Stomach (tissue), 4 donors: ENCODE measurements around the gene NIPAL3.

Experiments
- CTCF ChIP-seq, 7 experiments: fragments of 450-650 bp in 4 of 7; fragments of 200-600 bp in 3 of 7; sonication (generic) in 3 of 7; IDR thresholded peaks; one replicate each; pipeline ENCODE4 v1.5.1; 2016 to 2019; ENCODE audit warnings: antibody characterized with exemption in 7 of 7, control low read depth in 2 of 7, mild to moderate bottlenecking in 1 of 7
- POLR2A ChIP-seq, 4 donors: fragments of 450-650 bp; IDR thresholded peaks; one replicate each; pipeline ENCODE4 v1.6.1; 2016; ENCODE audit warnings: antibody characterized with exemption in 4 of 4, control low read depth in 2 of 4, mild to moderate bottlenecking in 1 of 4, moderate library complexity in 1 of 4

DNA sequence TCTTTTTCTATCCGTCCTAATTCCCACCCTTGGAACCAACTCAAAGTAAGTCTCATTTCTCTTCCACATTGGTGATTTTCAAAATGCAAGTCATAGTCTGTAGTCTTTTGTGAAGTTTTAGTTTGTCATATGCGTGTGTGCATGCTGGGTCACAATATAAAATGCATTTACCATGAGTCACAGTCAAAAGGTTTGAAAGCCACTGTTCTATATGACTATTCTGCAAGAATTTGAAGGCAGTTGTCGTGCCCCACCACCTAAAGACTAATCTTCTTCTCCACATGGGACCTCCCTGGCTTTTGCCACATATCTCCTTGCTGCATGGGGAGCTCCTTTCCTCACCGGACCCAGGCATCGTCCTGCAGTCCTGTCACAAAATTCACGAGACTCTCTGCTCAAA, 3.6 kb upstream of the NIPAL3 start:
- no peak for TF ChIP-seq CTCF (IDR thresholded peaks at IDR 0.05)
- TF ChIP-seq POLR2A (IDR thresholded peaks at IDR 0.05), result no peak
